ENCODE data around the gene HTR3E. TPM values are rescaled to one million over a fixed set of nuclear protein-coding genes. Genes with fewer than 3 reads are reported as not detected.

The HTR3E gene
- total RNA-seq, 2 experiments from 2014 or later, result not detected

DNA sequence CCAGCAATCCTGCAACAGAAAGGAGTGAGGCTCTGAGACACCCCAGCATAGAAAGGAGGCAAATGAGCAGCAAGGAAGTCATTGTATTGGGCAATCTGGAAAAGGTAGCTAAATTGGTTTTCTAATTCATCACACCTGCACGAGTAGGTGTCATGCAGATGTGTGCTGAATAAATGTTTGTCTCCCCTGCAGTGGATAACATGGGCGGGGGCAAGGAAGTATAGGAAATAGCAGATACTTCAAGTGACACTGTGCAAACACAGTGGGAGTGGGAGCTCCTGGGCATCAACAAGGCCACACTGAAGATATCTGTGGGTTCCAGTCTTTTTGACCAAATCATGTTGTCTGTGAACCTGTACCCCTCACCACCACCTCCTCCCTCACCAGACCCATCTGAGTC is 14.4 kb upstream of the HTR3E start:
- POLR2A ChIA-PET, result no interaction called here
- peaks cover 7% of the 10 kb centered on the region for H3K4me1 Mint-ChIP-seq (ENCODE audit: low read depth)
- H3K27ac ChIP-seq (ENCODE audit: low read depth in 1 of 2, low read length in 2 of 2), result no peak overlapping the region
- H3K36me3 ChIP-seq (ENCODE audit: insufficient read depth, low read length), result no peaks in the 10 kb centered on the region
- DNase-seq (no peak), ATAC-seq (ENCODE audit: poor library complexity) (no peak)
- H3K9me3 Mint-ChIP-seq, result no peaks in the 10 kb centered on the region
- peaks cover 8 to 23% of the 10 kb centered on the region in 2 experiments for H3K9me3 ChIP-seq (ENCODE audit: control insufficient read depth in 1 of 2, insufficient read depth in 1 of 2, low read length in 2 of 2)
- CTCF ChIA-PET, result no interaction called here
- H3K4me3 Mint-ChIP-seq, result no peak overlapping the region
- no peaks in the 10 kb centered on the region for H3K27me3 Mint-ChIP-seq
- no peak overlapping the region for H3K4me3 ChIP-seq (ENCODE audit: low read length)
- no peaks in the 10 kb centered on the region for H3K4me1 ChIP-seq (ENCODE audit: insufficient read depth, low read length)
- no peaks in the 10 kb centered on the region for H3K36me3 Mint-ChIP-seq (ENCODE audit: low read depth)
- no peak overlapping the region for H3K27ac Mint-ChIP-seq
- intact Hi-C loops (cut with DNase I, micrococcal nuclease), result no loop called here
- TF ChIP-seq, protein P1, sequence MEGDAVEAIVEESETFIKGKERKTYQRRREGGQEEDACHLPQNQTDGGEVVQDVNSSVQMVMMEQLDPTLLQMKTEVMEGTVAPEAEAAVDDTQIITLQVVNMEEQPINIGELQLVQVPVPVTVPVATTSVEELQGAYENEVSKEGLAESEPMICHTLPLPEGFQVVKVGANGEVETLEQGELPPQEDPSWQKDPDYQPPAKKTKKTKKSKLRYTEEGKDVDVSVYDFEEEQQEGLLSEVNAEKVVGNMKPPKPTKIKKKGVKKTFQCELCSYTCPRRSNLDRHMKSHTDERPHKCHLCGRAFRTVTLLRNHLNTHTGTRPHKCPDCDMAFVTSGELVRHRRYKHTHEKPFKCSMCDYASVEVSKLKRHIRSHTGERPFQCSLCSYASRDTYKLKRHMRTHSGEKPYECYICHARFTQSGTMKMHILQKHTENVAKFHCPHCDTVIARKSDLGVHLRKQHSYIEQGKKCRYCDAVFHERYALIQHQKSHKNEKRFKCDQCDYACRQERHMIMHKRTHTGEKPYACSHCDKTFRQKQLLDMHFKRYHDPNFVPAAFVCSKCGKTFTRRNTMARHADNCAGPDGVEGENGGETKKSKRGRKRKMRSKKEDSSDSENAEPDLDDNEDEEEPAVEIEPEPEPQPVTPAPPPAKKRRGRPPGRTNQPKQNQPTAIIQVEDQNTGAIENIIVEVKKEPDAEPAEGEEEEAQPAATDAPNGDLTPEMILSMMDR (IDR thresholded peaks at IDR 0.05), result no peak
- H3K27me3 ChIP-seq (ENCODE audit: control insufficient read depth in 1 of 2, insufficient read depth in 2 of 2, low read length in 2 of 2), result no peaks in the 10 kb centered on the region

DNA sequence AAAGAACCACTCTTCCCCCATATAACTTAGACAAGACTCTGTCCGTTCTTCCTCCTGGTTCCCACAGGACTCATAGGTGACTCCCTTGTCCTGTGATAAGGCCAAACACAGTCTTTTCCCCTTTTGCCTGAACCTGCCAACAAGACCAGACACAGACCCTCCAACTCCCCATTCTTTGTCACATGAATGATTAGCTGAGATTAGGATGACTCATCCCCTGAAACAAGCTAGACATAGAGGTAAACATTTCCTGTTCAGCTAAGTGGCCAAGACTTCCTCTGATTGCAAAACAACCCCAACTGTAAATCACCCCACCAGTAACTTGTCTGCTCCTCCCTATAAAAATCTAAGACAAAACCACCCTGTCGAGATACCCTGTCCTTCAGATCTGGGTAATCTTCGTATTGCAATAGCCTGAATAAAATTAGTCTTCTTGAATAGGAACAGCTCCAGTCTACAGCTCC is 11.4 kb upstream of the HTR3E start:
- Mint-ChIP-seq H3K27me3 (no peaks in the 10 kb centered on the region), H3K9me3 (no peaks in the 10 kb centered on the region), H3K4me3 (no peak overlapping the region), H3K4me1 (ENCODE audit: low read depth) (peaks cover 7% of the 10 kb centered on the region), H3K27ac (no peak overlapping the region), H3K36me3 (ENCODE audit: low read depth) (no peaks in the 10 kb centered on the region)
- ChIA-PET POLR2A (no interaction called here), CTCF (no interaction called here)
- Histone ChIP-seq H3K4me1 (ENCODE audit: insufficient read depth, low read length) (no peaks in the 10 kb centered on the region), H3K27me3 (ENCODE audit: control insufficient read depth in 1 of 2, insufficient read depth in 2 of 2, low read length in 2 of 2) (no peaks in the 10 kb centered on the region), H3K4me3 (ENCODE audit: low read length) (no peak overlapping the region), H3K9me3 (ENCODE audit: control insufficient read depth in 1 of 2, insufficient read depth in 1 of 2, low read length in 2 of 2) (peaks cover 8 to 23% of the 10 kb centered on the region in 2 experiments), H3K27ac (ENCODE audit: low read depth in 1 of 2, low read length in 2 of 2) (no peak overlapping the region), H3K36me3 (ENCODE audit: insufficient read depth, low read length) (no peaks in the 10 kb centered on the region)
- TF ChIP-seq, protein P1 (IDR thresholded peaks at IDR 0.05), result no peak
- intact Hi-C loops (cut with DNase I, micrococcal nuclease), result no loop called here
- ATAC-seq (ENCODE audit: poor library complexity), result peak; percentile 60
- DNase-seq, result no peak

DNA sequence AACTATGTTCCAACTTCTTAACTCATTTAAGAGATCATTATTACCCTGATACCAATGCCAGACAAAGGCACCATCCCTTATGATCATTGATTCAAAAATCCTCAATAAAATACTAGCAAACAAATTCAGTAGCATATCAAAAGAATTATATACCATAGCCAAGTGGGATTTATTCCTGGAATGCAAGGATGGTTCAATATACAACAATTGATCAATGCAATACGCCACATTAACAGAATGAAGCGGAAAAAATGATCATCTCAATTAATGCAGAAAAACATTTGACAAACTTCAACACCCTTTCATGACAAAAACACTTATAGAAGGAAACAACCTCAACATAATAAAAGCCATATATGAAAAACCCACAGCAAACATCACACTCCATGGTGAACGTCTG is 4.7 kb upstream of the HTR3E start:
- H3K4me3 ChIP-seq (ENCODE audit: low read length), result no peak overlapping the region
- intact Hi-C loops (cut with DNase I, micrococcal nuclease), result no loop called here
- no peak for DNase-seq

More for the DNA sequence above, 4.7 kb upstream of the HTR3E start:
- H3K27ac Mint-ChIP-seq, result no peak overlapping the region
- no peak for ATAC-seq (ENCODE audit: poor library complexity)
- Histone ChIP-seq H3K9me3 (ENCODE audit: control insufficient read depth in 1 of 2, insufficient read depth in 1 of 2, low read length in 2 of 2) (peaks cover 15 to 24% of the 10 kb centered on the region in 2 experiments), H3K27me3 (ENCODE audit: control insufficient read depth in 1 of 2, insufficient read depth in 2 of 2, low read length in 2 of 2) (no peaks in the 10 kb centered on the region), H3K4me1 (ENCODE audit: insufficient read depth, low read length) (no peaks in the 10 kb centered on the region), H3K27ac (ENCODE audit: low read depth in 1 of 2, low read length in 2 of 2) (no peak overlapping the region), H3K36me3 (ENCODE audit: insufficient read depth, low read length) (no peaks in the 10 kb centered on the region)
- peaks cover 12% of the 10 kb centered on the region for H3K9me3 Mint-ChIP-seq
- ChIA-PET CTCF (no interaction called here), POLR2A (no interaction called here)
- H3K4me1 Mint-ChIP-seq (ENCODE audit: low read depth), result no peaks in the 10 kb centered on the region
- peaks cover 21% of the 10 kb centered on the region for H3K27me3 Mint-ChIP-seq
- no peaks in the 10 kb centered on the region for H3K36me3 Mint-ChIP-seq (ENCODE audit: low read depth)
- H3K4me3 Mint-ChIP-seq, result no peak overlapping the region
- TF ChIP-seq, protein P1 (IDR thresholded peaks at IDR 0.05), result no peak
